DMS114 treated with DMSO at 0.1 percent for 48 hours (cell line): ENCODE data around the gene VSTM5.
"Not testable (repeated sequence)": the region's sequence is repeated elsewhere in the genome, so short reads cannot be mapped to it uniquely, and the experiment has no call there.

Experiments
- DNase-seq: peaks from one replicate; lab custom pipeline; 2025; ENCODE audit not compliant: unreplicated experiment; lab: John Stamatoyannopoulos, UW

VSTM5 gene

GRCh38 chr11:93801366-93801765 is 49.1 kb downstream of the VSTM5 start:
- no peak for DNase-seq

- DNase-seq, result no peak
These were observed 53.8 kb downstream of the VSTM5 start for GRCh38 chr11:93796441-93797231.

- DNase-seq, result no peak
These were observed 58.9 kb downstream of the VSTM5 start for GRCh38 chr11:93791493-93791892.

GRCh38 chr11:93784935-93785360 is 65.5 kb downstream of the VSTM5 start:
- no peak for DNase-seq

GRCh38 chr11:93784145-93784934 is 66.1 kb downstream of the VSTM5 start, which contains the start of gene MED17:
Gene MED17, plus strand, starts transcription at chr11:93784282. Its CDS starts 232 bp downstream, at chr11:93784514.
- peak; percentile 79 for DNase-seq

GRCh38 chr11:93783765-93784144 is 66.7 kb downstream of the VSTM5 start:
- DNase-seq, result no peak

GRCh38 chr11:93783362-93783761 is 67.1 kb downstream of the VSTM5 start:
- DNase-seq, result no peak

GRCh38 chr11:93775289-93775688 is 75.1 kb downstream of the VSTM5 start:
- DNase-seq, result no peak

GRCh38 chr11:93774560-93774959 is 75.9 kb downstream of the VSTM5 start:
- DNase-seq, result not testable (repeated sequence)

GRCh38 chr11:93773601-93774200 is 76.7 kb downstream of the VSTM5 start:
- DNase-seq, result no peak

GRCh38 chr11:93773045-93773477 is 77.4 kb downstream of the VSTM5 start:
- DNase-seq, result no peak

GRCh38 chr11:93772123-93772522 is 78.3 kb downstream of the VSTM5 start:
- DNase-seq, result no peak

- no peak for DNase-seq
These were observed 80.3 kb downstream of the VSTM5 start for GRCh38 chr11:93770160-93770559.
